Hepatocyte (in vitro differentiated cells): ENCODE measurements around the gene DAAM1.

Experiments used
- CTCF ChIP-seq: fragments of 200-600 bp; sonication (generic); IDR thresholded peaks from 2 replicates; pipeline ENCODE4 v1.5.1; 2016; ENCODE audit warnings: antibody characterized with exemption, mild to moderate bottlenecking; ENCODE audit not compliant: poor library complexity
- EZH2 ChIP-seq: fragments of 200-600 bp; sonication (generic); IDR thresholded peaks from 2 replicates; pipeline ENCODE4 v1.6.1; 2016; ENCODE audit warnings: antibody characterized with exemption, mild to moderate bottlenecking, borderline replicate concordance
- EZH2phosphoT487 ChIP-seq: fragments of 200-600 bp; sonication (generic); IDR thresholded peaks from one replicate; pipeline ENCODE4 v1.6.1; 2018; ENCODE audit warnings: antibody characterized with exemption, mild to moderate bottlenecking, low read depth, moderate library complexity; ENCODE audit not compliant: unreplicated experiment, severe bottlenecking

GRCh38 chr14:59338761-59339160 is 150.3 kb downstream of the DAAM1 start:
- TF ChIP-seq CTCF (no peak), EZH2 (no peak), EZH2phosphoT487 (no peak)
